Measurements from ENCODE around the gene RBM17. TPM values are rescaled to one million over a fixed set of nuclear protein-coding genes. Genes with fewer than 3 reads are reported as not detected.

RBM17 gene
- total RNA-seq, 1 experiment from 2014 or later: 160 TPM

DNA sequence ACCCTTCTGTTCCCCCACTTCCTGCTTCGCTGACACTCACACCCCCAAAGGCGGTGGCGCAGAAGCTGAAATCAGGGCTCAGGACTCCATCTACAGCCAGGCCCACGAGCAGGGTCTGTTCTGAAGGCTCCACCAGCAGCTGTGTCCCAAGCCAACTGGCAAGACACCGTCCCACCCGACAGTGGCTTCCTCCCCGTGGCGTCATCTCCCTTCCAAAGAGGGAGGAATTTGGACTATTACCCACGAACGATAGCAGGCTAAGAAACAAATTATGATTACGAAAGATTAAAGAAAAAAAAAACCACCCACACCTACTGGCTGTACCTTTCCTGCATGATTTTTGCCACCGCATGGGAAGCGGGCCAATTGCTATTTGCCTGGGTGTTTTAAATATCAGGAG lies 54.3 kb downstream of the RBM17 start:
- TF ChIP-seq ZBTB21 (CRISPR knock-in tag; IDR thresholded peaks at IDR 0.05; ENCODE audit: borderline replicate concordance): no peak
- no peak for TF ChIP-seq ZNF396 (CRISPR knock-in tag; IDR thresholded peaks at IDR 0.05; ENCODE audit: borderline replicate concordance)
- TF ChIP-seq ZNF671 (CRISPR knock-in tag; IDR thresholded peaks at IDR 0.05): no peak
- TF ChIP-seq ESRRA (CRISPR knock-in tag; IDR thresholded peaks at IDR 0.05; ENCODE audit: borderline replicate concordance): no peak
- TF ChIP-seq, protein P1, sequence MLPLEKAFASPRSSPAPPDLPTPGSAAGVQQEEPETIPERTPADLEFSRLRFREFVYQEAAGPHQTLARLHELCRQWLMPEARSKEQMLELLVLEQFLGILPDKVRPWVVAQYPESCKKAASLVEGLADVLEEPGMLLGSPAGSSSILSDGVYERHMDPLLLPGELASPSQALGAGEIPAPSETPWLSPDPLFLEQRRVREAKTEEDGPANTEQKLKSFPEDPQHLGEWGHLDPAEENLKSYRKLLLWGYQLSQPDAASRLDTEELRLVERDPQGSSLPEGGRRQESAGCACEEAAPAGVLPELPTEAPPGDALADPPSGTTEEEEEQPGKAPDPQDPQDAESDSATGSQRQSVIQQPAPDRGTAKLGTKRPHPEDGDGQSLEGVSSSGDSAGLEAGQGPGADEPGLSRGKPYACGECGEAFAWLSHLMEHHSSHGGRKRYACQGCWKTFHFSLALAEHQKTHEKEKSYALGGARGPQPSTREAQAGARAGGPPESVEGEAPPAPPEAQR (CRISPR knock-in tag; IDR thresholded peaks at IDR 0.05): no peak
- TF ChIP-seq ETV6 (CRISPR knock-in tag; IDR thresholded peaks at IDR 0.05): no peak
- ChIA-PET CTCF (interaction anchor here (0.7 to 1.4 kb wide), 2 partner anchors 8 to 9 kb away, joined by 3 to 4 read pairs; no protein-coding TSS in a partner anchor), POLR2A (no interaction called here)
- peaks cover 33% of the 10 kb centered on the region for H3K4me1 Mint-ChIP-seq
- ATAC-seq (no peak), DNase-seq (ENCODE audit: low spot score) (no peak)
- H3K9me3 Mint-ChIP-seq: no peaks in the 10 kb centered on the region
- peaks cover 26% of the 10 kb centered on the region for H3K27me3 Mint-ChIP-seq (ENCODE audit: low read depth)
- H3K36me3 Mint-ChIP-seq: no peaks in the 10 kb centered on the region
- no peak overlapping the region for H3K27ac Mint-ChIP-seq
- peak overlapping the region; percentile 78; the same call in 1 of the 2 replicates for H3K4me3 Mint-ChIP-seq

DNA sequence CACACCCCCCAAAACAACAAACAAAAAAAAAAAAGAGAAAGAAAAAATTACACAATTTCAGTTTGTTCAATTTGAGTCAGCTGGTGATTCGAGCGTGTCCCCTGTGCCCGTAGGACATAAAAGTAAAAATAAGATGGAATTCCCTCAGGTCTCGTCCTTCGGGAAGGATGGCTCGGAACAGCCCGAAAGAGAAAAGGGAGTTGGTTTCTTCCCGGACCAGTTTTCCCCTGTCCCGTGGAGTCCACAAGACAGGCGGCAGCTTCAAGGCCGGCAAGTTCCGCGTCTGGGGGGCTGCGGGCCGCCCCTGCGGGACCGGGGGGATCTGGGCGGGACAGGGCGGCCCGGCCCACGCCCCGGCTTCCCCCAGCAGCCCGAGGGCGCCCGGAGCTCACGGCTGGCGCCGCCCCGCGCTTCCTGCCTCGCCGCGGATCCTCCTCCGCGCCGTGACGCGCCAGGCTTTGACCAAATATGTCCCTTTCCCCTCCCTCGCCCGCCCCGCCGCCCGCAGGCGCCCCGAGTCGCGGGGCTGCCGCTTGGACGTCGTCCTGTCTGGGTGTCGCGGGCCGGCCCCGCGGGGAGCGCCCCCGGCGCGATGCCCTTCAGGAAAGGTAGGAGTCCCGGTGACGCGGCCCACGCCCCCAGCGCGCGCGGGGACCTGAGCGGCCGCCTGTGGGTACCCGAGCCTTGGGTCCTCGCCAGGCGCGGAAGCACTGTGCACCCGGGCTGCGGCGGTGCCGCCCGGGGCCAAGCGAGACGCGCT lies 55.8 kb downstream of the RBM17 start:
- H3K36me3 Mint-ChIP-seq: no peaks in the 10 kb centered on the region
- DNase-seq (ENCODE audit: low spot score): peak; percentile 75
- ATAC-seq: peak; percentile 68
- ChIA-PET CTCF (interaction anchor here (0.6 to 1.5 kb wide), 3 partner anchors 19 to 257 kb away, joined by 3 to 9 read pairs (median 3); no protein-coding TSS in a partner anchor), POLR2A (interaction anchor here (1.0 to 1.1 kb wide), 2 partner anchors 16 to 18 kb away, joined by 3 read pairs; no protein-coding TSS in a partner anchor)
- peaks cover 32% of the 10 kb centered on the region for H3K4me1 Mint-ChIP-seq
- no peak for TF ChIP-seq ZNF423 (CRISPR knock-in tag; IDR thresholded peaks at IDR 0.05)
- 0 out of 2 replicates have a peak, but pooled peaks have one; percentile 17 for TF ChIP-seq ELF4 (CRISPR knock-in tag; IDR thresholded peaks at IDR 0.05; ENCODE audit: low read depth)
- TF ChIP-seq SMAD3 (CRISPR knock-in tag; IDR thresholded peaks at IDR 0.05; ENCODE audit: borderline replicate concordance): no peak
- TF ChIP-seq, protein P2, sequence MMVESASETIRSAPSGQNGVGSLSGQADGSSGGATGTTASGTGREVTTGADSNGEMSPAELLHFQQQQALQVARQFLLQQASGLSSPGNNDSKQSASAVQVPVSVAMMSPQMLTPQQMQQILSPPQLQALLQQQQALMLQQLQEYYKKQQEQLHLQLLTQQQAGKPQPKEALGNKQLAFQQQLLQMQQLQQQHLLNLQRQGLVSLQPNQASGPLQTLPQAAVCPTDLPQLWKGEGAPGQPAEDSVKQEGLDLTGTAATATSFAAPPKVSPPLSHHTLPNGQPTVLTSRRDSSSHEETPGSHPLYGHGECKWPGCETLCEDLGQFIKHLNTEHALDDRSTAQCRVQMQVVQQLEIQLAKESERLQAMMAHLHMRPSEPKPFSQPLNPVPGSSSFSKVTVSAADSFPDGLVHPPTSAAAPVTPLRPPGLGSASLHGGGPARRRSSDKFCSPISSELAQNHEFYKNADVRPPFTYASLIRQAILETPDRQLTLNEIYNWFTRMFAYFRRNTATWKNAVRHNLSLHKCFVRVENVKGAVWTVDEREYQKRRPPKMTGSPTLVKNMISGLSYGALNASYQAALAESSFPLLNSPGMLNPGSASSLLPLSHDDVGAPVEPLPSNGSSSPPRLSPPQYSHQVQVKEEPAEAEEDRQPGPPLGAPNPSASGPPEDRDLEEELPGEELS (CRISPR knock-in tag; IDR thresholded peaks at IDR 0.05): no peak
- TF ChIP-seq, protein P3, sequence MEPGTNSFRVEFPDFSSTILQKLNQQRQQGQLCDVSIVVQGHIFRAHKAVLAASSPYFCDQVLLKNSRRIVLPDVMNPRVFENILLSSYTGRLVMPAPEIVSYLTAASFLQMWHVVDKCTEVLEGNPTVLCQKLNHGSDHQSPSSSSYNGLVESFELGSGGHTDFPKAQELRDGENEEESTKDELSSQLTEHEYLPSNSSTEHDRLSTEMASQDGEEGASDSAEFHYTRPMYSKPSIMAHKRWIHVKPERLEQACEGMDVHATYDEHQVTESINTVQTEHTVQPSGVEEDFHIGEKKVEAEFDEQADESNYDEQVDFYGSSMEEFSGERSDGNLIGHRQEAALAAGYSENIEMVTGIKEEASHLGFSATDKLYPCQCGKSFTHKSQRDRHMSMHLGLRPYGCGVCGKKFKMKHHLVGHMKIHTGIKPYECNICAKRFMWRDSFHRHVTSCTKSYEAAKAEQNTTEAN (CRISPR knock-in tag; IDR thresholded peaks at IDR 0.05): 0 out of 2 replicates have a peak, but pooled peaks have one; percentile 28
- TF ChIP-seq ZBTB21 (CRISPR knock-in tag; IDR thresholded peaks at IDR 0.05; ENCODE audit: borderline replicate concordance): 0 out of 2 replicates have a peak, but pooled peaks have one; percentile 4
- no peak for TF ChIP-seq CBFB (CRISPR knock-in tag; IDR thresholded peaks at IDR 0.05; ENCODE audit: low read depth)
- TF ChIP-seq, protein P4, sequence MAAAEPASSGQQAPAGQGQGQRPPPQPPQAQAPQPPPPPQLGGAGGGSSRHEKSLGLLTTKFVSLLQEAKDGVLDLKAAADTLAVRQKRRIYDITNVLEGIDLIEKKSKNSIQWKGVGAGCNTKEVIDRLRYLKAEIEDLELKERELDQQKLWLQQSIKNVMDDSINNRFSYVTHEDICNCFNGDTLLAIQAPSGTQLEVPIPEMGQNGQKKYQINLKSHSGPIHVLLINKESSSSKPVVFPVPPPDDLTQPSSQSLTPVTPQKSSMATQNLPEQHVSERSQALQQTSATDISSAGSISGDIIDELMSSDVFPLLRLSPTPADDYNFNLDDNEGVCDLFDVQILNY (CRISPR knock-in tag; IDR thresholded peaks at IDR 0.05): peak; percentile 49; the same call in 1 of the 2 replicates
- TF ChIP-seq ETV6 (CRISPR knock-in tag; IDR thresholded peaks at IDR 0.05): peak; percentile 65; the same call in 1 of the 2 replicates
- TF ChIP-seq CREM (CRISPR knock-in tag; IDR thresholded peaks at IDR 0.05): peak; percentile 39; the same call in 1 of the 2 replicates
- TF ChIP-seq ESRRA (CRISPR knock-in tag; IDR thresholded peaks at IDR 0.05; ENCODE audit: borderline replicate concordance): peak; percentile 5; the same call in 1 of the 2 replicates
- peak; percentile 38; the same call in 1 of the 2 replicates for TF ChIP-seq SP1 (CRISPR knock-in tag; conservative IDR thresholded peaks at IDR 0.05)
- peak overlapping the region; percentile 78 for H3K4me3 Mint-ChIP-seq
- no peak overlapping the region for H3K27ac Mint-ChIP-seq
- H3K27me3 Mint-ChIP-seq (ENCODE audit: low read depth): peaks cover 26% of the 10 kb centered on the region
- H3K9me3 Mint-ChIP-seq: no peaks in the 10 kb centered on the region
